ENCODE measurements around the gene PDLIM4.

PDLIM4 gene

DNA sequence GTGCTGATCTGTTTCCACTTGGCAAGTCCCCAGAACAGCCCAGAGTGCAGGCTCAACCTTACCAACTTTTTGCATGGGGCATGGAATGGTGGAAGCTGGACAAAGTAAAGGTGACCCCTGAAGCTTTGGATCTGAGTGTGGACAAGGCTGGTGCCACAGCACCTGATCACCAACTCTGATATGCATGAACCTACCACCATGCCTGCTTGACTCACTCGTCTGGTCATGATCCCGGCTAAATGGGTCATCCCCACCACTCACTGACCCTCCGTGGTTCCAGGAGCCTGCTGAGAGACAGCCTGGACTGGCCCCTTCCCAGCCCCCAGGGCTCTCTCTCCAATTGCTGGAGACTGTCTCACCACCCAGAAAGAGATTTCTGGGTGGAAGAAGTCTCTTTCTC lies 22.3 kb downstream of the PDLIM4 start:
- no peaks in the 10 kb centered on the region for H3K4me1 ChIP-seq
- no peak overlapping the region for H2AFZ ChIP-seq
- no peaks in the 10 kb centered on the region for H3K79me2 ChIP-seq
- H3K4me3 ChIP-seq (ENCODE audit: low read depth, low read length), result no peak overlapping the region
- no peaks in the 10 kb centered on the region for H3K36me3 ChIP-seq (ENCODE audit: control insufficient read depth, insufficient read depth, low read length)
- H3K27ac ChIP-seq, result no peak overlapping the region
- no peaks in the 10 kb centered on the region for H3K9me3 ChIP-seq (ENCODE audit: control insufficient read depth, low read length)
- H3K4me2 ChIP-seq (ENCODE audit: low read length), result no peak overlapping the region
- H3K9ac ChIP-seq, result no peak overlapping the region
- H3K27me3 ChIP-seq (ENCODE audit: control insufficient read depth, insufficient read depth, low read length), result no peaks in the 10 kb centered on the region
- TF ChIP-seq, protein P1, sequence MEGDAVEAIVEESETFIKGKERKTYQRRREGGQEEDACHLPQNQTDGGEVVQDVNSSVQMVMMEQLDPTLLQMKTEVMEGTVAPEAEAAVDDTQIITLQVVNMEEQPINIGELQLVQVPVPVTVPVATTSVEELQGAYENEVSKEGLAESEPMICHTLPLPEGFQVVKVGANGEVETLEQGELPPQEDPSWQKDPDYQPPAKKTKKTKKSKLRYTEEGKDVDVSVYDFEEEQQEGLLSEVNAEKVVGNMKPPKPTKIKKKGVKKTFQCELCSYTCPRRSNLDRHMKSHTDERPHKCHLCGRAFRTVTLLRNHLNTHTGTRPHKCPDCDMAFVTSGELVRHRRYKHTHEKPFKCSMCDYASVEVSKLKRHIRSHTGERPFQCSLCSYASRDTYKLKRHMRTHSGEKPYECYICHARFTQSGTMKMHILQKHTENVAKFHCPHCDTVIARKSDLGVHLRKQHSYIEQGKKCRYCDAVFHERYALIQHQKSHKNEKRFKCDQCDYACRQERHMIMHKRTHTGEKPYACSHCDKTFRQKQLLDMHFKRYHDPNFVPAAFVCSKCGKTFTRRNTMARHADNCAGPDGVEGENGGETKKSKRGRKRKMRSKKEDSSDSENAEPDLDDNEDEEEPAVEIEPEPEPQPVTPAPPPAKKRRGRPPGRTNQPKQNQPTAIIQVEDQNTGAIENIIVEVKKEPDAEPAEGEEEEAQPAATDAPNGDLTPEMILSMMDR (IDR thresholded peaks at IDR 0.05), result no peak

DNA sequence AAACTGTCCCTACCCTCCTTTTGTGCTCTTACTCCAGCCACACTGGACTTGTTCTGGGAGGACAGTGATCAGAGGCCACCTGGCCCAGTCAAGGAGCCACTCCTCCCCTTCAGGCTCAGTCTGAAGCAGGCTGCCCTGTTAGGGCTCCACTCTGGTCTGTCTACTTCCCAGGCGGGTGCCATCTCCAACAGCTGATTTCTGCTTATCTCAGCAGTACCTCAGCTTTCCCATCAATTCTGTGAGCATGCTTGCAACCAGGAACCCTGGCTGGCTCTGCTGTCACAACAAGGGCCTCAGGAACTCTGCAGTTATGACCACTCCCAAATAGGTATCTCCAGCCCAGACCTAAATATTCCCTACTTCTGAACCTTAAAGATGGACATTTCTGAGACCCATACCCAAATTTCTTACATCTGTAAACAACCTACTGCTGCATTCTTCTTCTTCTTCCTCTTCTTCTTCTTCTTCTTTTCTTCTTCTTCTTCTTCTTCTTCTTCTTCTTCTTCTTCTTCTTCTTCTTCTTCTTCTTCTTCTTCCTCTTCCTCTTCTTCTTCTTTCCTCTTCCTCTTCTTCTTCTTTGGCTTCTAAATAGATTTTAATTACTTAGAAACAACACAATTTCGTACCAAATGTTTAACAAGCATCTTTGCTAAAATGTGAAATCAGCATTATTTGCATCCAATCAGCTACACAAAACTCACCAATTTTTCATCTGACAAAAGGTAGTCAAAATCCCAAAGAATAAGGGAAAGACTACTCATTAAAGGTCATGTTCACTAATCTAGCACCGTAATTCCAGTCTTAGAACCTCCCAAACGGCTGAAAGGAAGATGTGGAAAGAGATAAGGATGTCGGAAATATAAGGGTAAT lies 23.1 kb downstream of the PDLIM4 start:
- Histone ChIP-seq H3K4me1 (no peaks in the 10 kb centered on the region), H3K79me2 (no peaks in the 10 kb centered on the region), H3K4me3 (ENCODE audit: low read depth, low read length) (no peak overlapping the region), H3K9ac (no peak overlapping the region), H3K27me3 (ENCODE audit: control insufficient read depth, insufficient read depth, low read length) (no peaks in the 10 kb centered on the region), H3K4me2 (ENCODE audit: low read length) (no peak overlapping the region), H3K36me3 (ENCODE audit: control insufficient read depth, insufficient read depth, low read length) (no peaks in the 10 kb centered on the region), H2AFZ (no peak overlapping the region), H3K27ac (no peak overlapping the region), H3K9me3 (ENCODE audit: control insufficient read depth, low read length) (no peaks in the 10 kb centered on the region)
- TF ChIP-seq, protein P1 (IDR thresholded peaks at IDR 0.05), result no peak

DNA sequence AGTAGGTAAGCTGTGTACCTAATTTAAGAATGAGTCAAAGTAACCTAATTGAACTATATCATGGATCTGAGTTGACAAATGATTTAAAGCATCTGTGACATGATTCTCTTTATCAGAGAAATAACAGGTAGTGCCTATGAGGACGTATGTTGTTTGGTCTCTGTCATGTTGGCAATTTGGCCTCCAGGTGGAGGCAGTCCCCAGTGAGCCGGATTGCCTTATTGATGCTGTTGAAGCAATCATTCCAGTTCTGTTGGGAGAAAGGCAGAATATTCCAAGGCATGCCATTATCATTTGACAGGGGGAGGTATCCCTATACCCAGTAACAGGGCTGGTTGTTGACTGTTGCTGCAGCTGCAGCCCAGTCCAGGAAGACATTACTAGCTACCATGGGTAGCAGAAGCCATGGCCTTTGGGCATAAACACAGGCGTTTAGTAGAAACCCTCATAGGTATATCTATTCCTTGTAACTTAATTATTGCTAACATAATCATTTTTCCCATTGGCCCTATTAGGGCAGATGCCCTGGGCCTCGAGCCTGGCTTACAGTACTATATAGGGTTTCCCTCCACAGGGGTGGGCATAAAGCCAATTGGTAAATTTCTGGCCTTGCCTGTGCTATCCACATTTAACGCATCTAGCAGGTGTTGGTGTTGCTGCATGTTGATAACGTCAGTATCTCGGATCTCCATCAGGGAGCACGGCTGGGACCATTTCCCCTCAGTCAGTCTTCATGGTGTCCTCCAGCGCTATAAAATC lies 24.5 kb downstream of the PDLIM4 start:
- H3K79me2 ChIP-seq, result no peaks in the 10 kb centered on the region
- no peaks in the 10 kb centered on the region for H3K27me3 ChIP-seq (ENCODE audit: control insufficient read depth, insufficient read depth, low read length)
- H2AFZ ChIP-seq, result no peak overlapping the region
- TF ChIP-seq, protein P1 (IDR thresholded peaks at IDR 0.05), result no peak
- H3K36me3 ChIP-seq (ENCODE audit: control insufficient read depth, insufficient read depth, low read length), result no peaks in the 10 kb centered on the region
- no peak overlapping the region for H3K4me3 ChIP-seq (ENCODE audit: low read depth, low read length)
- no peak overlapping the region for H3K27ac ChIP-seq
- H3K4me2 ChIP-seq (ENCODE audit: low read length), result no peak overlapping the region
- no peak overlapping the region for H3K9ac ChIP-seq
- H3K9me3 ChIP-seq (ENCODE audit: control insufficient read depth, low read length), result no peaks in the 10 kb centered on the region
- no peaks in the 10 kb centered on the region for H3K4me1 ChIP-seq

DNA sequence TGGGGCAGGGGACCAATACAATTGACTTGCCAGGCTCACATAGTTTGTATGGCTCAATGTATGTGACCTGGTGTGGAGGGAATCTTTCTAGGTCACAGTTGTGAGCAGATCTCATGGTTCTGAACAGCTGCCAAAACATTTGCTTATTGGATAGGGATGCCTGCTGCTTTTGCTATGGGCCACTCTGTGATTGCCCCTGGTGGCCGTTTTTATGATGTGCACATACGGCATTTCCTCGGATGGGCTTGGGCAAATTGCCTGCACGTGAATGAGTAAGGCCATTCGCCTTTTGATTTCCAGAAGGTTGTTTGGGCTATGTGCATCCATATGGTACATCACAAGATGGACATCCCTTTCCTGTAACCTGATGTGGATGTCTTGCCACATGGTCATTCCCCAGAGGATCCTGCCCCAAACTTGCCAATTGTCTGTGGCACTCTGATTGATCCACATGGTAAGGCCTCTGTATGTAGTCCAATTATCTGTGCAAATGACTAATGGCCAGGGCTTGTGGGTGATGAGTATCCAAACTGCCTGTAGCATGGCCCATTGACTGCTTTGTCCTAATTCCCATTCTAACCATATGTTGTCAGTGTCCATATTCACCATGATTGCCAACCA lies 26.0 kb downstream of the PDLIM4 start:
- H3K27ac ChIP-seq, result no peak overlapping the region
- TF ChIP-seq, protein P1 (IDR thresholded peaks at IDR 0.05), result peak; percentile 67
- no peaks in the 10 kb centered on the region for H3K27me3 ChIP-seq (ENCODE audit: control insufficient read depth, insufficient read depth, low read length)
- no peaks in the 10 kb centered on the region for H3K9me3 ChIP-seq (ENCODE audit: control insufficient read depth, low read length)
- H3K36me3 ChIP-seq (ENCODE audit: control insufficient read depth, insufficient read depth, low read length), result no peaks in the 10 kb centered on the region
- no peaks in the 10 kb centered on the region for H3K79me2 ChIP-seq
- no peaks in the 10 kb centered on the region for H3K4me1 ChIP-seq
- H2AFZ ChIP-seq, result no peak overlapping the region
- H3K9ac ChIP-seq, result no peak overlapping the region
- H3K4me3 ChIP-seq (ENCODE audit: low read depth, low read length), result no peak overlapping the region
- H3K4me2 ChIP-seq (ENCODE audit: low read length), result no peak overlapping the region

Data from parathyroid adenoma (tissue), 2 donors.